SKM-1 treated with dmso at 0.1 percent for 144 hours (cell line): ENCODE data around the gene YJU2.
"Not testable (repeated sequence)": the region's sequence is repeated elsewhere in the genome, so short reads cannot be mapped to it uniquely, and the experiment has no call there.

ENCODE experiments used
- DNase-seq: peaks from one replicate; lab custom pipeline; 2025; ENCODE audit not compliant: unreplicated experiment; lab: John Stamatoyannopoulos, UW

YJU2 gene

DNA sequence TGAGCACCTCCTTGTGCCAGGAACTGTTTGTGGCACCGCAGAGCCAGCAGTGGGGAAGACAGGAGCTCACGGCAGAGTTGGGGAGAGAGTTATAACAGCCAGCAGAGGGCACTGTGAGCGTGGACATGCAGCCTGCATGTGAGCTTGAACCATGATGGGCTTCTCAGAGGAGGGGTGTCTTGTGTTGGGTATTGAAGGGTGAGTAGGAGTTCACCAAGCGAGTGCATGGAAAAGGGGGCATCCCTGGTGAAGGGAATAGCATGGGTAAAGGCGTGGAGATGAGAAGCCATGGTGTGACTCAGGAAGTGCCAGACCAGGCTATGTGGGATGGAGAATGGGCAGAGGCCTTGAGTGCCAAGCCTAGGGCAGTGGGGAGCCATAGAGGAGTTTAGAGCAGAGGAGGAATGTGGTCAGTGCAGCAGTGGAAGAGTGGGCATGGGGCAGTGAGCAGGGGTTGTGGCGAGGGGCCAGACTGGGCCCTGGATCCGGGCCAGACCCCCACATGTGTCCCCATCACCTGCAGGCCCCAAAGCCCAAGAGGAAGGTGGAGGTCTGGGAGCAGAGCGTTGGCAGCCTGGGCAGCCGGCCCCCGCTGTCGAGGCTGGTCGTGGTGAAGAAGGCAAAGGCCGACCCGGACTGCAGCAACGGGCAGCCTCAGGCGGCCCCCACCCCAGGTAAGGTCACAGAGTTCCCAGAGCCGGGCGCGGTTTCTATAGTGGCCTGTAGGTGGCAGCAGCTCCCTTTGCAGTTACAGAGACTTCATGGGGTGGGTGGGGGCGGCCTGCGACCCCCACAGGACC is 20.4 kb downstream of the YJU2 start:
- peak; percentile 79 for DNase-seq

DNA sequence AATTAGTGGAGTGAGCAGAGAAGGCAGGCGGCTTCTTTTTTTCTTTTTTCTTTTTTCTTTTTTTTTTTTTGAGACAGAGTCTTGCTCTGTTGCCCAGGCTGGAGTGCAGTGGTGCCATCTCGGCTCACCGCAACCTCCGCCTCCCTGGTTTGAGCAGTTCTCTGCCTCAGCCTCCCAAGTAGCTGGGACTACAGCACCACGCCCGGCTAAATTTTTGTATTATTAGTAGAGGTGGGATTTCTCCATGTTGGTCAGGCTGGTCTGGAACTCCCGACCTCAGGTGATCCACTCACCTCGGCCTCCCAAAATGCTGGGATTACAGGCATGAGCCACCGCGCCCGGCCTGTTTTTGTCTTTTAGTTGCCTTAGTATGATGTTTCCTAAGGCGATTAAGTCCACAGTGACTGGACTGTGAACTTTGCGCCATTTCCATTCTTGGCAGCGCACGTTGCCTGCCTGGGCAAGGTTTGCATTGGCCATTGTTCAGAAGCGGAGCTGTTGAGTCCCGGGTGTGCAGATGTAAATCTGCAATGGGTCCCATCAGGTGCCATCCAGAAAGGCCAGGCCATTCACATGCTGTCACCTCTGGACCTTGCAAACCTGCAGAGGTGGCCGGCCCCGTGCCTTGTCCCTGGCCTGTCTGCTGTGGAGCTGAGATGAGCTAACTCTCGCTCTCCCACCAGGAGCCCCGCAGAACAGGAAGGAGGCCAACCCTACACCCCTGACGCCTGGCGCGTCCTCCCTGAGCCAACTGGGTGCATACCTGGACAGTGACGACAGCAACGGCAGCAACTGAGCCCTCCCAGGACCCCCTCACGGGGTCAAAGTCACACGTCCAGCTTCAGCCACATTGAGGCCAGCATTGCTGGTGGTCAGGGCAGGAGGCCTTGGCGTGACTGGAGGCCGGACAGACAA is 21.3 kb downstream of the YJU2 start:
- DNase-seq = no peak

DNA sequence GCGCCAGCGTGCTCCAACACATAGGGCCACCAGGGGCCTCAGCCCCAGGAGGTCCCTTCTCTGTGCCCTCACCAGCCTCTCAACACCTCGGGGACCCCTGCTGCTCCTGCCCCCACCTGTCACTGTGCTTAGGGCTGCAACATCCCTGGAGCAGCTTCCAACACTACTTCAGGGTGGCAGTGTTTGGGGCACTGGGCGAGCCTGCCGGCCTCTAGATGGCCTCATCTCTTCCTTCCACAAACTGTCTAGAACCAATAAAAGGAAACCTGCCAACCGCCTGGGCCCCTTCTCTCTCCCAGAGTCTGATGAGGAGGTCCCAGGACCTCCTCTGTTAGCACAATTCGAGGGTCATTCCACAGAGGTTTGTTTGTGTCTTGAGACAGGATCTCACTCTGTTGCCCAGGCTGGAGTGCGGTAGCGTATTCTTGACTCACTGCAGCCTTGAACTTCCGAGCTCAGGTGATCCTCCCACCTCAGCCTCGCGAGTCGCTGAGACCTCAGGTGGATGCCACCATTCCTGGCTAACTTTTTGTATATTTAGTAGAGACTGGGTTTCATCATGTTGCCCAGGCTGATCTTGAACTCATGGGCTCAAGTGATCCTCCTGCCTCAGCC is 22.0 kb downstream of the YJU2 start:
- DNase-seq = no peak

DNA sequence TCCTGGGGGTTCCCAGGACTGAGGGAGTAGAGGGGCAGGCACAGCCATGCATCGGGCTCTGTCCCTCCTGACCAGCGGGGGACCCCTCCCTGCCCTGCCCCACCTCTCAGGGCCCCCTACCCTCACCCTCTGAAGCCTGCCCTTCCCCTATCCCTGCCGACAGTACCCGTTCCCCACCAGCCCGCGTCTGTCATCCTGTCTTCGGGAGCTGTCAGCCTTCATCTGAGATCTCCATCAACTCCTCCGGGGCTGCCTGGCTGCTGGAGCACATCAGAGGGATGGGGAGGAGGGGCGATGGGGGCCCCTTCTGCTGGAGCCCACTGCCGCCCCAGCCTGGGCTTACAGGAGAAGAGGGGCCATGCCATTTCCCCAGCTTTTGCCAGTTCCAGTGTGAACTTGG is 26.0 kb downstream of the YJU2 start:
- DNase-seq = no peak

DNA sequence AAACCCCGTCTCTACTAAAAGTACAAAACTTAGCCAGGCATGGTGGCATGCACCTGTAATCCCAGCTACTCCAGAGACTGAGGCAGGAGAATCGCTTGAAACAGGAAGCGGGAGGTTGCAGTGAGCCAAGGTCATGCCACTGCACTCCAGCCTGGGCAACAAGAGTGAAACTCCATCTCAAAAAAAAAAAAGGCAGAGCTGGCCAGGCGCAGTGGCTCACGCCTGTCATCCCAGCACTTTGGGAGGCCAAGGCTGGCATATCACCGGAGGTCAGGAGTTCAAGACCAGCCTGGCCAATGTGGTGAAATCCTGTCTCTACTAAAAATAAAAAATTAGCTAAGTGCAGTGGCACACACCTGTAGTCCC is 27.4 kb downstream of the YJU2 start:
- not testable (repeated sequence) for DNase-seq

DNA sequence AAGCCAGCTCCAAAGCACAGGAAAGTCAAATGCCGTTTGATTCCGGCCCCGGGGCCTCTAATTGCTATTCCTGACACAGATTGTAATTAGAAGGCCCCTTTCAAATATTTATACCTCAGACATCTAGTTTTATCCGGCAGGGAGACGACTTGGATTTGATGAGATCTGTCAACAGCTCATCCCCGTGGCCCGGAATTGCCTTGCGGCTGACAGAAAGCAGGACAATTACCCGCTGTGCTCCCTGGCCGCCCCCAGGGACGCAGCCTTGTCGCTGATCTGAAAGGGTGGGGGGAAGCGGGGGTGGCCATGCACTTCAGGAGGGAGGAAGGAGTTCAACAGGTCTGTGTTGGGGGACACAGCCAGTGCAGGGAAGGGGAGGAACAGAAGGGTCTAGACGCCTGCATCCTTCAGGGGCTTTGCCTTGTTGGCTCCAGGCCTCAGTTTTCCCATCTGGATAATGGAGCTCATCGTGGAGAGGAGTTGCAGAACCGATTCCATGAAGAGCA is 30.4 kb downstream of the YJU2 start:
- no peak for DNase-seq

DNA sequence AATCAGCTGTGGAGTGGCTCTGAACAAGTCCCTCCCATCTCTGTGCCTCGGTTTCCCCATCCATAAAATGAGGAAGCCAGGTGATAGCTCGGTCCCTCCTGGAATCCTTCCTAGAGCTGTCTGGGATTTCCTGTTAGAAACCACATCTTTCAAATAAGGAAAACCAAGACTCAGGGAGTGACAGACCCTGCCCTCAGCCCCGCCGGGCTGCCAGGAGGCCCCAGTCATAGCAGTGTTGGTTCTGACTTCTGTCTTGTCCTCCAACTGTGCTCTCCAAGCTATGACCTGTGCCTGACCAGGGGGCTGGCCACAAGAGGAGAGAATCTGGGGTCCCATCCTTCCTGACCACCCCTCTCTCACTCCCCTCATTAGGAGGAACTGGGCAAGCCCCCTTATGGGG is 31.1 kb downstream of the YJU2 start:
- no peak for DNase-seq

DNA sequence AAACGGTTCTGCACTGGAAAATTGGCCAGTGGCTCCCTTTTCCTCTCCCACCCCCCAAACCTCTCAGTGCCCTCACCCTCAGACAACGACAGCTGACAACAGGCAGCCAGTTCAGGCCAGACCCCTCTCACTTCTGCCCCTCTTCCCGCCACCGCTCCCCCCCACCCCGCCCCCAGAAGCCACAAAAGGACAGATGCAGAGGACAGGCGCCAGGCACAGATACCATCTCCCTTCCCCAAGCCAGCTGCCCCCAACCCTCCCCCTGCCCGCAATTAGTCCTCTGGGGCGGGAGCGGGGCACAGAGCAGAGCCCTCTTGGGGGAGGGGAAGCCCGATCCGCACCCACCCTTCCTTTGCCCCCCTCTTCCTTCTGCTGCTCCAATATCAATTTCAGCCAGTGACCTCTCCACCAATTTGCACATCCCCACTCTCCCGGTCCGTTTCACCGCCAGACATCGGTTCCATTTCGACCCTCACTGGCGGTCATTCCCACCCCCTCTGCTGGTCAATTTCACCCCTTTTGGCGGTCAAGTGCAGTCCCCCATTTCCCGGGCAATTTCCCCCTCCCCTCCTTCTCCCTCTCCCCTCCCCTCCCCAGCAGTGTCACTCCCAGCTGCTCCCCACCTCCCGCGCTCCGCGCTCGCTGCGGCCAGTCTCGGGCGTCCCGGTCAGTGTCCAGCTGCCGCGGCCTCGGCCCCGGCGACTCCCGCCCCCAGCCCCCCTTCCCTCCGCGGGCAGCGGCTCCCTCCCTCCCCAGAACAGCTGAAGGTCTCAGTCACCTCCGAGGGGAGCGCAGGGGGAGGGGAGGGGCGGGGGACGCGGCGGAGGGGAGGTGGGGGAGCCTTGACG is 31.8 kb downstream of the YJU2 start, which contains the start of gene SHD:
Gene SHD (plus strand): TSS at position 848 of the 848 bp plus-strand sequence. CDS start 798 bp downstream, outside the sequence.
- no peak for DNase-seq

DNA sequence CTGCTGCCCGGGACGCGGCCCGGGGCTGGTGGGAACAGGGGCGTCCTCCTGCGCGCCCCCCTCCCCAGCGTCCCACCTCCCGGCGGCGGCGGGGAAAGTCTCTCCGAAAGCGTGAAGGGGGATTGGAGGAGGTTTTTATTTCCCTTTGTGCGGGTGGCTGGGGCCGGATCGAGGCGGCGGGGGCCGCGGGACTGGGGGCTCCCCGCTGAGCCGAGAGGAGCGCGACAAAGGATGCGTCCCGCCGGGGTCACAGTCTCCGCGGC is 32.3 kb downstream of the YJU2 start:
- DNase-seq = no peak

DNA sequence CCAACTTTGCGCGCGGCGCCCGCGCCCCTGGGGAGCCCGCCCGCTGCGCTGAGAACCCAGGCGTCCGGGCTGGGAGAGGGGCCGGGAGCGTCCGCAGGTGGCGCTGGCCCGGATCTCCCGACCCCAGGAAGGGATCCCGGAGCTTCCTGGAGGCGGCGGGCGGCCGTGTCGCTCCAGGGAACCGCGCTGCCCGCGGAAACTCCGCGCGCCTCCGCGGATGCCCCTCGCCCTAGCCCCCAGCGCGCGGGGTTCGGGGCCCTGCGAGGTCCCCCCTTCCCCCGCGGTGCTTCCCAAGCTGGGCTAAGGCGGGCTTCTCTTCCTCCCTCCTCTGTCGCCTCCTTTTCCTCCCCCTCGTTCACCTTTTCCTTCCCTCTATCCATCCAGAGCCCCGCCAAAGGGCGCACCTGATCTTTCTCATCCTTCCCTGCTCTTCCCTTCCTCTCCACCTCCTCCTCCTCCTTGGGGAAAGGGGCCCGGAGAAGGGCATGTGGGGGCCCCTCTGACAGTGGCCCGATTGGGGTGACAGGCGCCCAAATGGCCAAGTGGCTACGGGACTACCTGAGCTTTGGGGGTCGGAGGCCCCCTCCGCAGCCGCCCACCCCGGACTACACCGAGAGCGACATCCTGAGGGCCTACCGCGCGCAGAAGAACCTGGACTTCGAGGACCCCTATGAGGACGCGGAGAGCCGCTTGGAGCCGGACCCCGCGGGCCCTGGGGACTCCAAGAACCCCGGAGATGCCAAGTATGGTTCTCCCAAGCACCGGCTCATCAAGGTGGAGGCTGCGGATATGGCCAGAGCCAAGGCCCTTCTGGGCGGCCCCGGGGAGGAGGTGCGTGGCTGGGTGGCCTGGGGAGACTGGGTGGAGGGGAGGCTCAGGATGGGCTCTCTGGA is 32.9 kb downstream of the YJU2 start:
- no peak for DNase-seq

DNA sequence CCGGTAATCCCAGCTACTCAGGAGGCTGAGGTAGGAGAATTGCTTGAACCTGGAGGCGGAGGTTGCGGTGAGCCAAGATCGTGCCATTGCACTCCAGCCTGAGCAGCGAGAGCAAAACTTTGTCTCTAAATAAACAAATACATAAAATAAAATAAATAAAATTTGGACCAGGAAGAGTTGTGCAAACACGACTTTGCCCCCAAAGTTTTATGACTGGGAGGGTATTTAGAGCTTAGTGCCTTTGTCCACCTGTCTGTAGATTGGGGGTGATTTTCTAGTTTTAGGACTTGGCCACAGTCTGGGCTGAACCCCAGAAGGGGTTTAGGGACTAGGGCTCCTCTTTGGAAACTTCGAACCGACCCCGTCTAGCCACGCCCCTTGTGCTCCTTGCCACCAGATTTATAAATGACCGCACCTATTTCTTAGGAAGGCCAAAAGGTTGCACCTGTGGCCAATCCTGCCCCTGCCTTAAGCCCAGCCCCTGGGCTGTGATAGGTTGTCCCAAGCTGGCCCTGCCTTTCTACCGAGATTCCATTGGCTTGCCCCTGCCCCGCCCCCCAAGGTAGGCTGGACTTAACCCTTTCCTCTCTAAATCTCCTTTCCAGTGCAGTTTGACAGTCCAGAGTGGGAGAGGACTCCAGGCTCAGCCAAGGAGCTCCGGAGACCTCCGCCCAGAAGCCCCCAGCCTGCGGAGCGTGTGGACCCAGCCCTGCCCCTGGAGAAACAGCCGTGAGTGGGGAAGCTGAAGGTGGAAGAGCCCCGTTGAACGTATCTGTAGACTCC is 37.5 kb downstream of the YJU2 start:
- no peak for DNase-seq

DNA sequence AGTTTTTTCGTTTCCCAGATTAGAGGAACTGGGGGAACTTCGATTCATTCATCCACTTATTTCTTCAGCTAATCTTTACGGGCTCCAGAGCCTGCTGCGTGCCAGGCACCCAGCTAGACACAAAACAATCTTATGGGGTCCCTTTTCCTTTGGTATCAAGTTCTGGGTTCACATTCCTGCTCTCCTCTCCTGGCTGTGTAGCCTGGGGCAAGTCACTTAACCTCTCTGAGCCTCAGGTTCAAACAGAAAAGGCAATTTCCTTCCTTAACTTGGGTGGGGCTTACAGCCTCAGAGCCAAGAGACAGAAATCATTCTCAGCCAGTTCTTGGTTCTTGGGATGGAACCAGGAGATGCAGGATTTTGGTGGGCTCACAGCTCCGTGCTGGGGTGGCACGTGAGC is 38.1 kb downstream of the YJU2 start:
- DNase-seq = no peak

DNA sequence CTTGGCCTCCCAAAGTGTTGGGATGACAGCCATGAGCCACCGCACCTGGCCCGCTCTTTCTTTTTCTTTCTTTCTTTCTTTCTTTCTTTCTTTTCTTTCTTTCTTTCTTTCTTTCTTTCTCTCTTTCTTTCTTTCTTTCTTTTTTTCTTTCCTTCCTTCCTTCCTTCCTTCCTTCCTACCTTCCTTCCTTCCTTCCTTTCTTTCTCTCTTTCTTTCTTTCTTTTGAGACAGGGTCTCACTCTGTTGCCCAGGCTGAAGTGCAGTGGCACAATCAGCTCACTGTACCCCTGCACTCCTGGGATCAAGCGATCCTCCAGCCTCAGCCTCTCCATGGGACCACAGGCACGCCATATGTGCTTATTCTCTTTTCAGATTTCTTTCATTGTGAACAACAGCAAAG is 39.3 kb downstream of the YJU2 start:
- not testable (repeated sequence) for DNase-seq

DNA sequence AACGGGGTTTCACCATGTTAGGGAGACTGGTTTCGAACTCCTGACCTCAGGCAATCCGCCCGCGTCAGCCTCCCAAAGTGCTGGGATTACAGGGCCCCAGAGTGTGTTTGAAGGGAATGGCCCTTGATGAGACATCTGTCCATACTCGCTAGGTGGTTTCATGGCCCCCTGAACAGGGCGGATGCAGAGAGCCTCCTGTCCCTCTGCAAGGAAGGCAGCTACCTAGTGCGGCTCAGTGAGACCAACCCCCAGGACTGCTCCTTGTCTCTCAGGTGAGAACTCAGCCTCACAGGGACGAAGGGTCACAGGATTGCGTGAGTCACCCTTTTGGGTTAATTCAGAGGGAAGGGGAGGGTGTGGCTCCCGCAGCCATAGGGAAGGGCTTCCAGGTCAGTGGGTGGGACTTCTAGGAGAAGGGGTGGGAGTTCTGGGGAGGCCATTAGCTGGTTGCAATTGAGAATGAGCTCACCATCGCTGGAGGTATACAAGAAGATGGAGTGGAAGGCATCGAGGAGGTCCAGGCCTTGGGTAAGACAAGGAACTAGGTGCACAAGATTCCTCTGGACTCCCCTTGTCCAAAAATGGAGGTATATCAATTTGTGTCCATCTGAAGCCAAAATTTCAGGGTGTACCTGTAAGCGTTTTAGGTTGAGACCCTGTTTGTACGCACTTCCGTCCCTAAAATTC is 41.4 kb downstream of the YJU2 start:
- no peak for DNase-seq

DNA sequence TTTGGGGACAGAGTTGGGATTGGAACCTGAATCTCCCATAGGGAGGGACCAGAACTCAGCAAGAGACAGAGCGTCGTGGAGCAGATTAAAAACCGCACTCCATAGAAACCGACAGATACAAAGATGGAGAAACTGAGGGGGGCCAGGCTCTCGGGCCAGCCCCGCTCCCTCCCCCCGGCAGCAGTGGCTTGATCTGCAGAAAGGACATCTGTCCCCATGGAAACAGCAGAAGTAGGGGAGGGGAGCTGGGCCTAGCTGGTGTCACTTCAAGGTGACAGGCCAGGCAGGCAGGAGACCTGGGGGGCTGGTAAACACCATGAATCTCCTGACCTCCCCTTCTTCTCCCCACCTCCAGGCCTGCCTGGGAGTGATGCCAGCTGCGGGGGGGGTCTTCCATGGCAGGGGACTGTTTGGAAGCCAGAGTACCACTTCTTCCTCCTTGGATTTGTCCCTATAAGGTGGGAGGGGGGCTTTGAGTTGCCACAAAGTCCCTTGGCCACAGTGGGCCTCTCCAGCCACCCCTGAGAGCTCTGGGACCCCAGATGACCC is 44.4 kb downstream of the YJU2 start:
- DNase-seq = no peak

DNA sequence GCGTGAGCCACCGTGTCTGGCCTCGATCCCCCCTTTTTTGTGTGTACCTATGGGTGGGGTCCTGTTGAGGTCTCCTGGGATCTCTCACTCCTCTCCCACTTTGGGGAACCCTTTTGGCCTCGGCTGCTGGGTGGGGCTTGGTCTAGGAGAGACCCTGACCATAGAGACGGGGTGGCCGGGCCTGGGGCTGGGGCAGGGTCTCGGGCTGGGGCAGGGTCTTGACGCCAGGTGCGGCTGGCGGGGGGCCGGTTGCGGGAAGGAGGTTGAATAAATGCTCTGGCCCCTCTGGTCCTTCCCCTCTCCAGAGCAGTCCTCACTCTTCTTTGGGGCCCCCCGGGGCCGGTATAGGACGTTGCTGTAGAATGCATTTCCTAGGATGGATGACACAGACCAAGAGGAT is 45.6 kb downstream of the YJU2 start:
- DNase-seq = no peak

DNA sequence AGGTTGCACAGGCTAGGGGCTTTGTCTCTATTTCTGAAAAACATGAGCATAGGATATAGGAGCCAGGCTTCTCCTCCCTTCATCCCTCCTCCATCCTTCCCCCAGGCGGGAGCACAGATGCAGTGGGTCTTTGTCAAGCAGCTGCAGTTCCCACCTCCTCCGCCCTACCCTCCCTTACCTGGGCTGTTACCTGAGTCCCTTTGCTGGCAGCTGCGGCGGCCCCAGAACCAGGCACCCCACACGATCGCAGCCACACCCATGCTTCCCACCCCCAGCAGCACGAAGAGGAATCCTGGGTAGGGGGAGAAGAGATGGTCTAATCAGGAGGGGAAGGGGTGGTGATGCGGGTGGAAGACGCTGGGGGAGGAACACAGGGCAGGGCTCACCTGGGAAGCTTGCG is 47.5 kb downstream of the YJU2 start:
- no peak for DNase-seq
